B cell (primary cell): ENCODE data around the gene EBLN2. TPM values are rescaled to one million over a fixed set of nuclear protein-coding genes. Genes with fewer than 3 reads are reported as not detected.

Experiments
- ATAC-seq: fragments of 200-7000 bp; cut with Tn5 transposase; one replicate; pipeline ENCODE4 v1.10.0; 2021; ENCODE audit warnings: low read depth, mild to moderate bottlenecking, moderate number of reproducible peaks, moderate library complexity
- CTCF ChIA-PET: fragments of 350-600 bp; sonication (Branson Sonifier 250); formaldehyde crosslinking; loops from one replicate; lab custom pipeline; 2021; ENCODE audit warnings: antibody characterized with exemption, inconsistent platforms; lab: Charles Lee
- POLR2A ChIA-PET: fragments of 350-600 bp; sonication (Branson Sonifier 250); formaldehyde crosslinking; loops from one replicate; lab custom pipeline; 2021; ENCODE audit warnings: antibody characterized with exemption; lab: Charles Lee
- DNase-seq: peaks from one replicate; pipeline ENCODE4 v3.0.0; 2013
- H2AFZ ChIP-seq: 2 replicates; pipeline ENCODE4 v1.6.1; 2012; ENCODE audit warnings: mild to moderate bottlenecking, low read depth, low read length; ENCODE audit not compliant: insufficient read depth, poor library complexity, severe bottlenecking
- H3K27ac ChIP-seq, 2 donors: 1 replicate in 1 of 2; 2 replicates in 1 of 2; pipeline ENCODE4 v1.5.1; 2012 to 2013; ENCODE audit warnings: low read length in 2 of 2, mild to moderate bottlenecking in 2 of 2, moderate library complexity in 1 of 2
- H3K27me3 ChIP-seq, 4 experiments: fragments of 200-600 bp in 1 of 4; sonication (generic) in 1 of 4; replicated peaks in 1 of 4; 1 replicate in 2 of 4; 2 replicates in 2 of 4; pipeline versions ENCODE4 v1.6.1 to v1.7.0; 2013 to 2016; ENCODE audit warnings: low read length in 3 of 4, mild to moderate bottlenecking in 2 of 4, mixed read lengths in 1 of 4, moderate library complexity in 1 of 4; ENCODE audit not compliant: insufficient read depth in 4 of 4, control insufficient read depth in 3 of 4; ENCODE audit errors: control extremely low read depth in 1 of 4
- H3K36me3 ChIP-seq, 2 experiments: replicated peaks in 1 of 2; 1 replicate in 1 of 2; 2 replicates in 1 of 2; pipeline versions ENCODE4 v1.6.1 to v1.7.1; 2013; ENCODE audit warnings: low read length in 1 of 2; ENCODE audit not compliant: insufficient read depth in 2 of 2, control insufficient read depth in 1 of 2; ENCODE audit errors: control extremely low read depth in 1 of 2, extremely low read depth in 1 of 2
- H3K4me1 ChIP-seq, 2 donors: fragments of 200-600 bp in 1 of 2; sonication (generic) in 1 of 2; 1 replicate in 1 of 2; 2 replicates in 1 of 2; pipeline versions ENCODE4 v1.5.1 to v1.6.1; 2013 to 2017; ENCODE audit warnings: low read length in 2 of 2; ENCODE audit not compliant: control insufficient read depth in 2 of 2, insufficient read depth in 2 of 2
- H3K4me2 ChIP-seq: replicated peaks from 2 replicates; pipeline ENCODE3; 2012; ENCODE audit warnings: mild to moderate bottlenecking, low read depth, low read length; ENCODE audit not compliant: poor library complexity, severe bottlenecking
- H3K4me3 ChIP-seq, 5 experiments: fragments of 200-600 bp in 1 of 5; sonication (generic) in 1 of 5; 1 replicate in 3 of 5; 2 replicates in 2 of 5; pipeline versions ENCODE4 v1.5.1 to v1.7.0; 2011 to 2016; ENCODE audit warnings: low read length in 4 of 5, mild to moderate bottlenecking in 4 of 5, low read depth in 2 of 5, control low read depth in 1 of 5, moderate library complexity in 1 of 5; ENCODE audit not compliant: insufficient read depth in 1 of 5; ENCODE audit errors: control extremely low read depth in 1 of 5, extremely low read depth in 1 of 5
- H3K79me2 ChIP-seq: fragments of 200-600 bp; sonication (generic); one replicate; pipeline ENCODE4 v1.6.0; 2016; ENCODE audit warnings: low read length; ENCODE audit not compliant: control insufficient read depth, insufficient read depth
- H3K9ac ChIP-seq: fragments of 200-600 bp; sonication (generic); 2 replicates; pipeline ENCODE4 v1.6.1; 2017; ENCODE audit warnings: mild to moderate bottlenecking, low read length, moderate library complexity
- H3K9me3 ChIP-seq, 3 donors: one replicate each; pipeline versions ENCODE4 v1.6.1 to v1.7.1; 2013; ENCODE audit warnings: low read length in 2 of 3; ENCODE audit not compliant: control insufficient read depth in 2 of 3, insufficient read depth in 1 of 3; ENCODE audit errors: control extremely low read depth in 1 of 3
- H4K20me1 ChIP-seq: 2 replicates; pipeline ENCODE4 v1.6.0; 2012; ENCODE audit warnings: mild to moderate bottlenecking, low read length; ENCODE audit not compliant: insufficient read depth, control insufficient read depth, poor library complexity, severe bottlenecking
- H3K27ac Mint-ChIP-seq: one replicate; pipeline ENCODE4 v1.8.0; 2021; ENCODE audit warnings: mixed read lengths
- H3K27me3 Mint-ChIP-seq: one replicate; pipeline ENCODE4 v1.8.0; 2021; ENCODE audit warnings: mixed read lengths
- H3K4me1 Mint-ChIP-seq: one replicate; pipeline ENCODE4 v1.8.0; 2021; ENCODE audit warnings: mixed read lengths
- H3K4me3 Mint-ChIP-seq: one replicate; pipeline ENCODE4 v1.8.0; 2021; ENCODE audit warnings: mixed read lengths
- H3K9me3 Mint-ChIP-seq: one replicate; pipeline ENCODE4 v1.8.0; 2022; ENCODE audit warnings: mixed read lengths; ENCODE audit not compliant: insufficient read depth
- EZH2 ChIP-seq: IDR thresholded peaks from 2 replicates; pipeline ENCODE4 v1.6.1; 2012; ENCODE audit warnings: borderline replicate concordance, low read depth, mild to moderate bottlenecking, moderate library complexity, low read length; ENCODE audit not compliant: insufficient read depth, poor library complexity, severe bottlenecking
- WGBS: methylation state at CpG from one replicate; pipeline ENCODE4 v1.1.5; 2013; ENCODE audit warnings: missing lambda C conversion rate; ENCODE audit not compliant: insufficient coverage; 5-methylcytosine and 5-hydroxymethylcytosine counted together
- intact Hi-C: fragments of 100-400 bp; cut with micrococcal nuclease; formaldehyde crosslinking; loops from one replicate; pipeline ENCODE4 v1.10.0; 2022
- polyA plus RNA-seq: library from polyadenylated mRNA; depleted of rRNA; stranded (reverse); fragments of >200 nt; gene quantifications from 2 replicates; pipeline ENCODE4 v1.2.3, GENCODE V29; 2012
- total RNA-seq, 2 donors: library from RNA; stranded (reverse); fragments of 120-200 nt in 1 of 2; gene quantifications; 1 replicate in 1 of 2; 2 replicates in 1 of 2; pipeline versions ENCODE4 v1.2.3 to v1.2.4, GENCODE V29; 2013 to 2022
- TF ChIP-seq, protein P1 (sequence below): fragments of 200-600 bp; IDR thresholded peaks from one replicate; pipeline ENCODE4 v1.8.0; 2022; ENCODE audit warnings: antibody characterized with exemption, mild to moderate bottlenecking

The EBLN2 gene
- total and polyA plus RNA-seq, 2 donors (not counting 1 experiment from before 2014, with no cell fraction given) = 4.5 to 10.2 TPM

DNA sequence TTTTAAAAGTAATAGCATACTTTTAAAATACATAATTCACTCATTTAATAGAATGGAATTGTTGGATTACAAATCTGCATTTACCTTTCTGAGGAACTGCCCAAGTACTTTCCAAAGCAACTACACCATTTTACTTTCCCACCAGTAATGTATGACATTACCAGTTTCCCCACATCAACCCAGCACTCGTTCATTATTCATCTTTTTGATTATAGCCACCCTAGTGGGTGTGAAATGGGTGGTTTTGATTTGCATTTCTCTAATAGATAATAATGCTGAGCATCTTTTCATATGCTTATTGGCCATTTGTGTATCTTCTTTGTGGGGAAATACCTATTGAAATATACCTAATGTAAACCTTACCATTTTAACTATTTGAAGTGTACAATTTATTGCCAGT is 18.0 kb upstream of the EBLN2 start:
- Mint-ChIP-seq H3K27me3 (no peaks in the 10 kb centered on the region), H3K27ac (no peak overlapping the region), H3K4me1 (peaks cover 47% of the 10 kb centered on the region), H3K4me3 (no peak overlapping the region), H3K9me3 (no peaks in the 10 kb centered on the region)
- no peaks in the 10 kb centered on the region for H3K4me1 ChIP-seq
- H3K9ac ChIP-seq = no peak overlapping the region
- peaks cover 77% of the 10 kb centered on the region for H4K20me1 ChIP-seq
- peaks cover 83% of the 10 kb centered on the region for H3K79me2 ChIP-seq
- peaks cover 0 to 2% of the 10 kb centered on the region in 2 experiments for H3K36me3 ChIP-seq
- POLR2A ChIA-PET = no interaction called here
- TF ChIP-seq, protein P1, sequence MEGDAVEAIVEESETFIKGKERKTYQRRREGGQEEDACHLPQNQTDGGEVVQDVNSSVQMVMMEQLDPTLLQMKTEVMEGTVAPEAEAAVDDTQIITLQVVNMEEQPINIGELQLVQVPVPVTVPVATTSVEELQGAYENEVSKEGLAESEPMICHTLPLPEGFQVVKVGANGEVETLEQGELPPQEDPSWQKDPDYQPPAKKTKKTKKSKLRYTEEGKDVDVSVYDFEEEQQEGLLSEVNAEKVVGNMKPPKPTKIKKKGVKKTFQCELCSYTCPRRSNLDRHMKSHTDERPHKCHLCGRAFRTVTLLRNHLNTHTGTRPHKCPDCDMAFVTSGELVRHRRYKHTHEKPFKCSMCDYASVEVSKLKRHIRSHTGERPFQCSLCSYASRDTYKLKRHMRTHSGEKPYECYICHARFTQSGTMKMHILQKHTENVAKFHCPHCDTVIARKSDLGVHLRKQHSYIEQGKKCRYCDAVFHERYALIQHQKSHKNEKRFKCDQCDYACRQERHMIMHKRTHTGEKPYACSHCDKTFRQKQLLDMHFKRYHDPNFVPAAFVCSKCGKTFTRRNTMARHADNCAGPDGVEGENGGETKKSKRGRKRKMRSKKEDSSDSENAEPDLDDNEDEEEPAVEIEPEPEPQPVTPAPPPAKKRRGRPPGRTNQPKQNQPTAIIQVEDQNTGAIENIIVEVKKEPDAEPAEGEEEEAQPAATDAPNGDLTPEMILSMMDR = no peak
- no peak for TF ChIP-seq EZH2
- H3K4me2 ChIP-seq = no peak overlapping the region
- H3K4me3 ChIP-seq = no peak overlapping the region
- DNase-seq = no peak
- H3K9me3 ChIP-seq = no peaks in the 10 kb centered on the region
- H2AFZ ChIP-seq = no peak overlapping the region
- intact Hi-C loops = no loop called here
- no peak overlapping the region for H3K27ac ChIP-seq
- ATAC-seq = no peak
- CTCF ChIA-PET = interaction anchor here (2.9 kb wide), 1 partner anchor 13 kb away, joined by 6 read pairs; no protein-coding TSS in a partner anchor
- no CpG with 5 or more reads among the region's 1 CpG for WGBS
- H3K27me3 ChIP-seq = no peaks in the 10 kb centered on the region

GRCh38 chr3:73045391-73045790 is 16.1 kb upstream of the EBLN2 start:
- H3K27me3 Mint-ChIP-seq = no peaks in the 10 kb centered on the region
- H3K4me2 ChIP-seq = no peak overlapping the region
- no peak overlapping the region for H2AFZ ChIP-seq
- 100% methylated on average over 2 of the region's 6 CpGs for WGBS
- no peaks in the 10 kb centered on the region for H3K9me3 Mint-ChIP-seq
- H3K36me3 ChIP-seq = peaks cover 2 to 9% of the 10 kb centered on the region in 2 experiments
- no peak overlapping the region for H3K27ac Mint-ChIP-seq
- CTCF ChIA-PET = interaction anchor here (1.3 kb wide), 2 partner anchors 11 to 107 kb away, joined by 3 to 8 read pairs; no protein-coding TSS in a partner anchor
- H3K4me3 Mint-ChIP-seq = no peak overlapping the region
- no peaks in the 10 kb centered on the region for H3K27me3 ChIP-seq
- peaks cover 75% of the 10 kb centered on the region for H3K79me2 ChIP-seq
- peaks cover 69% of the 10 kb centered on the region for H4K20me1 ChIP-seq
- no peak overlapping the region for H3K4me3 ChIP-seq
- intact Hi-C loops = no loop called here
- H3K4me1 Mint-ChIP-seq = peaks cover 38% of the 10 kb centered on the region
- no peak for TF ChIP-seq EZH2
- TF ChIP-seq, protein P1 = no peak
- DNase-seq (no peak), ATAC-seq (no peak)
- H3K4me1 ChIP-seq = no peaks in the 10 kb centered on the region
- H3K9ac ChIP-seq = no peak overlapping the region
- H3K9me3 ChIP-seq = no peaks in the 10 kb centered on the region
- POLR2A ChIA-PET = interaction anchor here (0.6 to 0.7 kb wide), 2 partner anchors 24 to 28 kb away, joined by 3 to 5 read pairs; no protein-coding TSS in a partner anchor
- H3K27ac ChIP-seq = no peak overlapping the region
